Right ventricle myocardium inferior (tissue), 1 donor: ENCODE measurements around the gene GNA12. TPM values are rescaled to one million over a fixed set of nuclear protein-coding genes. Genes with fewer than 3 reads are reported as not detected.

Experiments
- ATAC-seq: fragments of 200-7000 bp; cut with Tn5 transposase; one replicate; pipeline ENCODE4 v1.9.1; 2020; ENCODE audit warnings: mild to moderate bottlenecking, moderate library complexity
- DNase-seq: peaks from one replicate; pipeline ENCODE4 v3.0.0; 2021; ENCODE audit errors: missing footprints
- intact Hi-C: fragments of 100-400 bp; cut with DNase I; formaldehyde crosslinking; loops from one replicate; pipeline ENCODE4 v1.11.0; 2022
- total RNA-seq: library from RNA; stranded (reverse); fragmentation: NEBNext Ultra II Directional; extraction: Animal tissue kit (Norgen Biotek cat#: 25700); gene quantifications from one replicate; pipeline ENCODE4 v1.2.1, GENCODE V29; 2021
- donor health status: DM: no; HTN: yes; CAD: no; lungs with severe emphysema.

Gene GNA12
- total RNA-seq, 1 donor from 2014 or later, result 40.8 TPM

DNA sequence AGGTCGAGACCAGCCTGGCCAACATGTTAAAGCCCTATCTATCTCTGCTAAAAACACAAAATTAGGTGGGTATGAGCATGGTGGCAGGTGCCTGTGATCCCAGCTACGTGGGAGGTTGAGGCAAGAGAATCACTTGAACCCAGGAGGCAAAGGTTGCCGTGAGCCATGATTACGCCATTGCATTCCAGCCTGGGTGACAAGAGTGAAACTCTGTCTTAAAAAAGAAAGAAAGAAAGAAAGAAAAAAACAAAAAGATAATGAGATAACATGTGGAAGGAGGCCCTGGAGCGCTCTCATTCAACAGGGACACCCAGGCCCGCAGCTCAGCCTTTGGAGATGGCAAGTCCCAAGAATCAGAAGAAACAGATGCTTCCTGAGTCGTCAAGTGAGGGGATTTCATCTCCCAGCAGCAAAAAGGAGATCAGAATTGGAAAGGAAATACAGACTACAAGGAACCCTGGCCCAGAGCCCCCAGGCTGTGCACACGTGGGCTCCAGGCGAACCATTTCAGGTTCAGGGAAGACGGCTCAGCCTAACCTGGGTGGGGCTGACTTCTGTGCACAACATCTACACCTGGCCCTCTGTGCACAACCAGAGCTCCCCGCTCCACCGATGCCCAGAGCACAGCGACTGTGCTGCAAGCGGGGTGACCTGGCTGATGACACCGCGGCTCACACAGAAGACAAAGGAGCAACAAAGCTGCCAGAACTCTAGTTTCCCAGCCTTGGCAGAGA is 33.3 kb downstream of the GNA12 start:
- intact Hi-C loops, result no loop called here
- ATAC-seq, result peak; percentile 32
- peak; percentile 59 for DNase-seq

GRCh38 chr7:2809903-2810625 is 34.0 kb downstream of the GNA12 start:
- DNase-seq (no peak), ATAC-seq (no peak)
- intact Hi-C loops, result no loop called here

- intact Hi-C loops, result no loop called here
- ATAC-seq (no peak), DNase-seq (peak; percentile 67)
Measured at GRCh38 chr7:2808891-2809665, 35.0 kb downstream of the GNA12 start.

- intact Hi-C loops, result no loop called here
- peak; percentile 59 for DNase-seq
- no peak for ATAC-seq
Measured at GRCh38 chr7:2807845-2808772, 36.0 kb downstream of the GNA12 start.

DNA sequence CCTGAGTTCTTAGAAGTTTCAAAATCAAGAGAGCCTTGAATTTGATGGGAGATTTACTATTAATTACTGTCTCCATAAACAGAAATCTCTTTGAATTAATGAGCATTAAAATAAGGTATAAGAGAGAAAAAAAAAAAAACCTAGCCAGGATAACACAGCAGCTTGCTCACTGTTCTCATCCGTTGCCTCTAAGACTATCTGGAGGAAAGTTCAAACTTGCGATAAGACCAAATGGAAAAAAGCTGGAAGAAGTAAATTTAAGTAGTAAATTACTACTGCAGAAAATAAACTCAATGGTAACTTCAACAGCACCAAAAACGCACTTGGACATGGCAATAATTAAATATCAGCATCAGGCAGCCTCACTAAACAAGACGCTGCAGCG is 36.7 kb downstream of the GNA12 start:
- DNase-seq, result no peak
- intact Hi-C loops, result no loop called here
- ATAC-seq, result no peak

GRCh38 chr7:2806571-2806970 is 37.5 kb downstream of the GNA12 start:
- no peak for DNase-seq
- intact Hi-C loops, result no loop called here
- ATAC-seq, result no peak

DNA sequence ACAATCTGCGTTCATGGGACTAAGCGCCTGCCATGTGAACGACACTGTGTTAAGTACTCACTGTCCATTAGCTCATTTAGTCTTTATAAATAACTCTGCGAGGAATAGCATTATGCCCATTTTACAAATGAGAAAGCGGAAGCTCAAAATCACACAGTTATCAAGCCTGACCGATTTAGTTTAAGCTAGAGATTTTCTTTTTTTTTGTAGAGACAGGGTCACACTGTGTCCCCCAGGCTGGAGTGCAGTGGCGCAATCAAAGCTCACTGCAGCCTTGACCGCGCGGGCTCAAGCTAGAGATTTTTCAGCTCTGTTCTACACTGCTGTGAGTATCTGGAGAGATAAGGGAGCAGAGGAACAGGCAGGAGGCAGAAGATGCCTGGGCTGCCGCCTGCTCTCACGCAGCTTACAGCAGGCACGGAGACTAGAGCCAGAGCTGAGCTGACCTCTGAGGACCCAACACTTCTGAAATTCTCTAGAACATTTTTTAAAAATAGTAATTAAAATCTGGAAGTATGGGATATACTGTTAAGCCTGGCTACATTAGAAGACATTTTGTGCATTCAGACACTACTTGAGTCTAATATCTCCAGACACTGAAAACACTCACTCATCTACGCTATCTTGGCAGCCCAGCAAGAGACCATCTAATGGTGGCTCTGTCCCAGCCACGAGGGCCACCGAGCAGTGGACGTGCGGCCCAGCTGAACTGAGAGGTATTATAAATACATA is 38.7 kb downstream of the GNA12 start:
- DNase-seq (no peak), ATAC-seq (peak; percentile 80)
- intact Hi-C loops, result loop anchor here (2.0 kb wide), 1 partner anchor 19 kb away; no protein-coding TSS in a partner anchor

DNA sequence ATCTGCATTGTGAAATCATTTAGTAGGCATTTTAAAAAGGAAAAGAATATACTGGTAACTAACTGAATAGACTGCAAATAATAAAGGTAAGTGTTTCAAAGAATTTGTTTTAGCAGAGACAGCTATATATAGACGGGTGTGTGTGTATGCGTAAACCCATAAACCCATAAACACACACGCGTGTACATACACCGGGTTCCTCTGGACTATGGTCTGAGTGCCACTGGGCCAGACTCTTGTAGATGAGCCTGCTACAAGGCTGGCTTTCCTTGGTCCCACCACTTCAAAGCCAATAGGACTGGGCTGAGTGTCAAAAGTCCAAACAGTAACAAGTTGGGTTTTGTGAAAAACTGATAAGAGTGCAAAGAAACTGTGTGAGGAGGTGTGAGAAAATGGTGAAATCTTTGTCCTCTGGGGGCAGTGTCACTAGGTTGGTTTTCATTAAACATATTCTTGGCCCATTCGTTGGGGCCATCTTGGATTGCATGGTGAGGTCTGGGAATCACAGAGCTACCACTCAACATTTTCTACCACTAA is 39.8 kb downstream of the GNA12 start:
- DNase-seq (no peak), ATAC-seq (no peak)
- intact Hi-C loops, result loop anchor here (2.0 to 5.0 kb wide), 3 partner anchors 21 to 87 kb away; partner anchors contain the start of gene GNA12

GRCh38 chr7:2803755-2804154 is 40.4 kb downstream of the GNA12 start:
- no peak for ATAC-seq
- intact Hi-C loops, result loop anchor here (2.0 to 5.0 kb wide), 3 partner anchors 21 to 86 kb away; partner anchors contain the start of gene GNA12
- DNase-seq, result no peak

- ATAC-seq (no peak), DNase-seq (no peak)
- intact Hi-C loops, result loop anchor here (5.0 kb wide), 2 partner anchors 39 to 86 kb away; partner anchors contain the start of gene GNA12
Measured at GRCh38 chr7:2803342-2803692, 40.8 kb downstream of the GNA12 start.

DNA sequence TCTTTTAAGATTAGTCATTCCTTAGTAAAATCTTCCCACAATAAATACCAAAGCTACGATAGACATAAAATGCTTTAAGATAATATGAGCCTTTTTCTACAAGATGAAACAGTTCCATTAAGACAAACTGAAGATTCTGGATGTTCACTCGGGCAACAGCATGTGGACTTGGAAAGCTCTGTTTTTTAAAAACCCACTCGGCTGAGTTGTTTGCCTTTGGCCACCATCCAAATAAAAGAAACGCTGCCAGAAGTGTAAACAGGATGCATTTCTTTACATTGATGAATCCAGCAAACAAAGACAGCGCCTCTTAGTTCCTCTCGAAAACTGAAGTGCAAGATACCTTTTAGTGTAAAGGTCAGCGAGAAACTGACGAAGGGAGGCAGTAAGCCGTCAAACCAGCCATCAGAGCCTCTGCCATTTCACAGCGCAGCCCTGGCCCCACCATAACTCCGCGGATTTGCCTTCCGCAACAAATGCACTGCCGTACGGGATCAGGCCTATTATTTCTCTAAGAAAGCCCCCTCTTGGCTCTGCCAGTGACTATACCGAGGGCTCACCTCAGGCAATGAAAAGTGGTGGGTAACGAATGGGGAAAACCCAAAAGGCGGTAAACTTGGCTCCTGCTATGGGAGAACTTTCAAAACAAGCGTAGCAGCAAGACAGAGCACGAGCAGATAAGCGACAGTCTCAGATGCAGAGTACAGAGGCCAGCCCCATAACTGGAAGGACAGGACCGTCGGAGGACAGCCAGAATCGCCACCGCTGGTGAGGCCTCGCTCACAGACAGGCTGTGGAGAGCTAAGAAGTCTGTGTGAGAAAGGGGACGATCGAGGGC is 41.4 kb downstream of the GNA12 start:
- DNase-seq, result no peak
- ATAC-seq, result peak; percentile 70
- intact Hi-C loops, result loop anchor here (5.0 kb wide), 2 partner anchors 40 to 85 kb away; partner anchors contain the start of gene GNA12

DNA sequence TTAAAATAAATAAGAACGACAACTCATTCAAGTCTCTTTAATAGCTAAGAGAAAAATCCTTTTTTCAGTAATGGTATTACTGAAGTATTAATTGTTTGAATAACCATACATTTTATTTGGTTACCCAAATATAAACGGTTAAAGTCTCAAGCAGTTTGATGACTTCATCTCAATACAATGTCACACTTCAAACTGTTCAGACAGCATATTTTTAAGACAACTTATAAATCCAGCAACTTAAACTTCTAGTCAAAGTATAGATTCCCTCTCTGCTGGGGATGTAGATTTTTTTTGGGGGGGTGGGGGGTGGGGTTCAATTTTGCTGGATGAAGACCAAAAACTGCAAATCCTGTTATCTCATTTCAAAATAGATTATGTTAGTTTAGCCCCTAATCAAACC is 42.0 kb downstream of the GNA12 start:
- ATAC-seq, result no peak
- DNase-seq, result no peak
- intact Hi-C loops, result loop anchor here (5.0 kb wide), 2 partner anchors 40 to 85 kb away; partner anchors contain the start of gene GNA12

DNA sequence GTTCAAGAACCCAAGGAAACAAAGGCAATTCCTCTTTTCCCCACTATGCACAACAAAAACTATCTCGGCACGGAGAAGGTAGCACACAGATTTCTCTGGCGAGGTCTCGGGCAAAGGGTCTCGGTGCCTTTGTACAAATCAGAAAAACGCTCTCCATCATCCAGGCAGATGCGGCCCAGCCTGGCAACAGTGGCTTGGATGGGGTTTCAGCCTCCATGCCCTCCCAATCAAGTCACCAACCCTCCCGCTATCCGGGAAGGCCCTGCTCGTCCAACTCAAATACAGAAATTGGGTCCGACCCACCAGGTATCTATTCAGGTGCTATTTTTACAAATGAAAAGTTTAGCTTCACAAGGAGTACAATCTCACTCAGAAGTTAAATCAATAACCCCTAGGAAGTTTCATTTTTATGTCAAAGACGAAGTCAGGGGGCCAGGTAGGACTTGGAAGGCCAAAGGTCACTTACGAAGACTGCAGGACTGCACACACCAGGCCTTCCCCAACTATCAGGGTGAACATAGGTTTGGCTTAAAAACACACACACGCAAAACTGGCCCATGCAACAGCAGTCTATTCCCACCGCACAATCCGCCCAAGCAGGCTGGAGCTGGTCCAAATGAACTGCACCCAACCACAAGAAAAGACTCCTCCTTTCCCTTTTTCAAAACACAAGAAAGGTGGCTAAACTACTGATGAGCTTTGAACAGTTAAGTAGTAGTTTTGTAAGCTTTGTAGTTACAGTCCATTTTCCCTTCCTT is 43.0 kb downstream of the GNA12 start:
- DNase-seq (no peak), ATAC-seq (peak; percentile 15)
- intact Hi-C loops, result loop anchor here (5.0 kb wide), 2 partner anchors 41 to 84 kb away; partner anchors contain the start of gene GNA12

GRCh38 chr7:2800220-2800930 is 43.7 kb downstream of the GNA12 start:
- no peak for DNase-seq
- ATAC-seq, result no peak
- intact Hi-C loops, result loop anchor here (5.0 kb wide), 2 partner anchors 42 to 83 kb away; partner anchors contain the start of gene GNA12

- ATAC-seq (no peak), DNase-seq (no peak)
- intact Hi-C loops, result no loop called here
Measured at GRCh38 chr7:2799253-2799652, 44.9 kb downstream of the GNA12 start.
